HG02884 (cell line): ENCODE data around the gene GCKR.
"Not testable (repeated sequence)": the region's sequence is repeated elsewhere in the genome, so short reads cannot be mapped to it uniquely, and the experiment has no call there.

ENCODE experiments used
- ATAC-seq: cut with Tn5 transposase; IDR thresholded peaks from one replicate; pipeline ENCODE4 v1.9.1; 2021; ENCODE audit warnings: mild to moderate bottlenecking, moderate library complexity; ENCODE audit not compliant: unreplicated experiment

The GCKR gene

GRCh38 chr2:27506587-27506986, 9.9 kb downstream of the GCKR start:
- no peak for ATAC-seq

GRCh38 chr2:27507293-27507692, 10.7 kb downstream of the GCKR start:
- ATAC-seq, result no peak

GRCh38 chr2:27509326-27509725, 12.7 kb downstream of the GCKR start:
- ATAC-seq, result no peak

GRCh38 chr2:27518113-27518781, 21.6 kb downstream of the GCKR start:
- ATAC-seq, result no peak

- ATAC-seq, result no peak
Measured at GRCh38 chr2:27518782-27519113, 22.1 kb downstream of the GCKR start.

- no peak for ATAC-seq
Measured at GRCh38 chr2:27520316-27520715, 23.7 kb downstream of the GCKR start.

GRCh38 chr2:27522400-27522945, 25.8 kb downstream of the GCKR start:
- no peak for ATAC-seq

- ATAC-seq, result no peak
Measured at GRCh38 chr2:27527182-27527581, 30.5 kb downstream of the GCKR start.

- ATAC-seq, result no peak
Measured at GRCh38 chr2:27531983-27532382, 35.3 kb downstream of the GCKR start.

- no peak for ATAC-seq
Measured at GRCh38 chr2:27537287-27537686, 40.6 kb downstream of the GCKR start.

- ATAC-seq, result not testable (repeated sequence)
Measured at GRCh38 chr2:27538839-27539450, 42.3 kb downstream of the GCKR start.

GRCh38 chr2:27539649-27540048, 43.0 kb downstream of the GCKR start:
- ATAC-seq, result not testable (repeated sequence)

- ATAC-seq, result no peak
Measured at GRCh38 chr2:27544143-27544821, 47.6 kb downstream of the GCKR start.

- no peak for ATAC-seq
Measured at GRCh38 chr2:27545348-27546141, 48.9 kb downstream of the GCKR start.

- ATAC-seq, result no peak
Measured at GRCh38 chr2:27549303-27549702, 52.7 kb downstream of the GCKR start.

GRCh38 chr2:27551514-27551913, 54.9 kb downstream of the GCKR start:
- no peak for ATAC-seq

GRCh38 chr2:27552941-27553340, 56.3 kb downstream of the GCKR start:
- no peak for ATAC-seq

GRCh38 chr2:27554451-27554850, 57.8 kb downstream of the GCKR start:
- ATAC-seq, result not testable (repeated sequence)

GRCh38 chr2:27559228-27559627, 62.6 kb downstream of the GCKR start:
- no peak for ATAC-seq

GRCh38 chr2:27561060-27561459, 64.4 kb downstream of the GCKR start:
- no peak for ATAC-seq

- no peak for ATAC-seq
Measured at GRCh38 chr2:27566628-27567027, 70.0 kb downstream of the GCKR start.
